ENCODE results near the gene CACNA1C. TPM values are rescaled to one million over a fixed set of nuclear protein-coding genes. Genes with fewer than 3 reads are reported as not detected.

CACNA1C gene
- total and polyA plus RNA-seq, 2 of the 4 experiments (the other 2 are of a cell fraction): 1.6 to 2.6 TPM

GRCh38 chr12:2664721-2665577 is 612.2 kb downstream of the CACNA1C start:
- Histone ChIP-seq H4K91ac (ENCODE audit: insufficient read depth, low read depth, low read length) (no peak overlapping the region), H2AFZ (replicated peaks; ENCODE audit: low read length, poor library complexity) (peak overlapping the region; percentile 41), H3K23ac (ENCODE audit: low read depth, low read length) (no peak overlapping the region), H3K79me1 (ENCODE audit: low read depth in 1 of 2, low read length in 2 of 2) (no peaks in the 10 kb centered on the region), H2BK15ac (ENCODE audit: low read depth, low read length) (no peak overlapping the region), H2BK5ac (ENCODE audit: low read depth, low read length, poor library complexity, severe bottlenecking) (no peak overlapping the region), H3K9me1 (ENCODE audit: insufficient read depth, low read length) (peaks cover 4% of the 10 kb centered on the region; the same call in 1 of the 2 replicates), H3K4me2 (ENCODE audit: low read depth, low read length) (no peak overlapping the region), H4K8ac (ENCODE audit: low read depth in 2 of 2, low read length in 2 of 2) (no peak overlapping the region), H4K20me1 (ENCODE audit: insufficient read depth, low read length) (no peaks in the 10 kb centered on the region), H3K14ac (replicated peaks; ENCODE audit: low read depth, low read length) (no peak overlapping the region), H3K27me3 (ENCODE audit: control insufficient read depth, insufficient read depth, low read length) (no peaks in the 10 kb centered on the region), H2AK5ac (ENCODE audit: low read depth, low read length) (no peak overlapping the region), H3K27ac (ENCODE audit: insufficient read depth, low read length) (no peak overlapping the region), H3K36me3 (ENCODE audit: control insufficient read depth, insufficient read depth, low read length) (peaks cover 27% of the 10 kb centered on the region), H3K4me1 (ENCODE audit: control insufficient read depth, insufficient read depth, low read length) (no peaks in the 10 kb centered on the region), H3K4me3 (ENCODE audit: insufficient read depth, low read depth, low read length) (no peak overlapping the region), H3K56ac (ENCODE audit: extremely low read depth, insufficient read depth, low read length) (no peak overlapping the region), H2BK20ac (ENCODE audit: low read depth, low read length) (no peak overlapping the region), H2BK120ac (ENCODE audit: low read depth, low read length) (no peak overlapping the region), H2AK9ac (replicated peaks; ENCODE audit: low read depth, low read length, poor library complexity) (no peak overlapping the region), H3K18ac (ENCODE audit: low read depth, low read length) (no peak overlapping the region), H3K4ac (ENCODE audit: low read depth, low read length) (no peak overlapping the region), H3K9me3 (ENCODE audit: control insufficient read depth, insufficient read depth, low read length) (no peaks in the 10 kb centered on the region), H4K5ac (ENCODE audit: low read depth, low read length) (no peak overlapping the region), H3K9ac (ENCODE audit: low read depth, low read length) (no peak overlapping the region)
- intact Hi-C loops (cut with micrococcal nuclease) (no loop called here), dilution Hi-C loops (cut with HindIII; ENCODE audit: low sequenced_read_pairs, unreplicated experiment) (no loop called here), in situ Hi-C loops (cut with MboI; ENCODE audit: low sequenced_read_pairs) (no loop called here)
- no CpG with 5 or more reads among the region's 7 CpGs for WGBS, 2 experiments (ENCODE audit: extremely low coverage in 2 of 2, insufficient read length in 1 of 2)
- no TSS peak for BruUV-seq (replicated peaks)
- CTCF ChIA-PET: no interaction called here
- POLR2A ChIA-PET (ENCODE audit: unreplicated experiment): no interaction called here
- ATAC-seq (ENCODE audit: low read depth) (no peak), DNase-seq (no peak)
- TF ChIP-seq USF2 (IDR thresholded peaks at IDR 0.05; ENCODE audit: low read depth, low read length) (no peak), RFX5 (IDR thresholded peaks at IDR 0.05; ENCODE audit: low read depth, low read length) (no peak), FOS (IDR thresholded peaks at IDR 0.05; ENCODE audit: low read depth, low read length) (no peak), POLR2A (IDR thresholded peaks at IDR 0.05; ENCODE audit: low read depth, low read length) (no peak), CTCF (conservative IDR thresholded peaks at IDR 0.05; ENCODE audit: low read depth, low read length) (no peak), SMC3 (IDR thresholded peaks at IDR 0.05; ENCODE audit: low read depth, low read length) (no peak), MAZ (IDR thresholded peaks at IDR 0.05; ENCODE audit: borderline replicate concordance, low read depth, low read length) (no peak)

Measured in IMR-90 (cell line).